Hepatocyte (in vitro differentiated cells): ENCODE measurements around the gene RIMKLB.

Experiments
- EZH2 ChIP-seq: fragments of 200-600 bp; sonication (generic); IDR thresholded peaks from 2 replicates; pipeline ENCODE4 v1.6.1; 2016; ENCODE audit warnings: antibody characterized with exemption, mild to moderate bottlenecking, borderline replicate concordance
- EZH2phosphoT487 ChIP-seq: fragments of 200-600 bp; sonication (generic); IDR thresholded peaks from one replicate; pipeline ENCODE4 v1.6.1; 2018; ENCODE audit warnings: antibody characterized with exemption, mild to moderate bottlenecking, low read depth, moderate library complexity; ENCODE audit not compliant: unreplicated experiment, severe bottlenecking
- TF ChIP-seq, protein P1 (sequence below): fragments of 200-600 bp; sonication (generic); IDR thresholded peaks from 2 replicates; pipeline ENCODE4 v1.5.1; 2016; ENCODE audit warnings: antibody characterized with exemption, mild to moderate bottlenecking; ENCODE audit not compliant: poor library complexity

GRCh38 chr12:8817856-8818255 lies 120.1 kb downstream of the RIMKLB start:
- TF ChIP-seq, protein P1, sequence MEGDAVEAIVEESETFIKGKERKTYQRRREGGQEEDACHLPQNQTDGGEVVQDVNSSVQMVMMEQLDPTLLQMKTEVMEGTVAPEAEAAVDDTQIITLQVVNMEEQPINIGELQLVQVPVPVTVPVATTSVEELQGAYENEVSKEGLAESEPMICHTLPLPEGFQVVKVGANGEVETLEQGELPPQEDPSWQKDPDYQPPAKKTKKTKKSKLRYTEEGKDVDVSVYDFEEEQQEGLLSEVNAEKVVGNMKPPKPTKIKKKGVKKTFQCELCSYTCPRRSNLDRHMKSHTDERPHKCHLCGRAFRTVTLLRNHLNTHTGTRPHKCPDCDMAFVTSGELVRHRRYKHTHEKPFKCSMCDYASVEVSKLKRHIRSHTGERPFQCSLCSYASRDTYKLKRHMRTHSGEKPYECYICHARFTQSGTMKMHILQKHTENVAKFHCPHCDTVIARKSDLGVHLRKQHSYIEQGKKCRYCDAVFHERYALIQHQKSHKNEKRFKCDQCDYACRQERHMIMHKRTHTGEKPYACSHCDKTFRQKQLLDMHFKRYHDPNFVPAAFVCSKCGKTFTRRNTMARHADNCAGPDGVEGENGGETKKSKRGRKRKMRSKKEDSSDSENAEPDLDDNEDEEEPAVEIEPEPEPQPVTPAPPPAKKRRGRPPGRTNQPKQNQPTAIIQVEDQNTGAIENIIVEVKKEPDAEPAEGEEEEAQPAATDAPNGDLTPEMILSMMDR, result no peak
- no peak for TF ChIP-seq EZH2phosphoT487
- no peak for TF ChIP-seq EZH2
